ENCODE results near the gene CHMP4A. TPM values are rescaled to one million over a fixed set of nuclear protein-coding genes. Genes with fewer than 3 reads are reported as not detected.

CHMP4A gene
- total and polyA plus RNA-seq, 2 of the 13 experiments (the other 11 are each of a cell fraction or from before 2014, with no cell fraction given) = 83.6 to 113 TPM

DNA sequence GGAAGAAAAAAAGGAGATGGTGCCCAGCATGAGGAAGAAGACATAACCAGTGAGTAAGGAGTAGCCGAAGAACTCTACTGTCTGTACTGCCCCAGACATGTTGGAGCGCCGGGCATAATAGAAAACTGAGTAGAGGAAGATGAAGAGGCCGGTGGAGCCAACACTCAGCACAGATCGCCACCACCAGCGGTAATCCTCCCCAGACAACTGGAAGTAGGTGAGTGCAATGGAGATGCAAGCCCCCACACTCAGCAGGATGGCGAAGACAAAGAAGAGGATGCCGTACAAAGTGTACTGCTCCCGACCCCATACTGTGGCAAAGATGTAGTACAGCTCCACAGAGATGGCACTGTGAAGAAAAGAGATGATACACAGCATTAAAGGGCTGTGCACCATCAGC, 23.8 kb downstream of the CHMP4A start:
- WGBS (ENCODE audit: low lambda C conversion rate) = 96% methylated on average over 9 of the region's 9 CpGs
- Histone ChIP-seq H3K4me1 (ENCODE audit: insufficient read depth, low read length) (peaks cover 50% of the 10 kb centered on the region), H4K20me1 (ENCODE audit: insufficient read depth, low read length) (no peaks in the 10 kb centered on the region), H3K27ac (ENCODE audit: extremely low read length, insufficient read depth, low read length) (peak overlapping the region; percentile 37), H3K4me3 (replicated peaks in 1 of 3; ENCODE audit: insufficient read depth in 1 of 3, low read depth in 2 of 3, low read length in 3 of 3) (peak overlapping the region in 1 of 3 experiments; percentile 92; a peak in 2 of 6 replicates), H3K4me2 (ENCODE audit: low read depth, low read length) (peak overlapping the region; percentile 96), H3K27me3 (ENCODE audit: control insufficient read depth in 1 of 2, insufficient read depth in 2 of 2, low read length in 2 of 2) (no peaks in the 10 kb centered on the region), H3K9ac (ENCODE audit: insufficient read depth, low read depth, low read length) (peak overlapping the region; percentile 84), H3K79me2 (ENCODE audit: insufficient read depth, low read length) (peaks cover 30% of the 10 kb centered on the region), H2AFZ (ENCODE audit: low read length) (no peak overlapping the region), H3K9me3 (ENCODE audit: low read length) (no peaks in the 10 kb centered on the region), H3K36me3 (replicated peaks in 1 of 2; ENCODE audit: control insufficient read depth in 1 of 2, insufficient read depth in 2 of 2, low read length in 2 of 2) (peaks cover 50 to 61% of the 10 kb centered on the region in 2 experiments)
- no TSS peak for BruUV-seq (replicated peaks)
- FAIRE-seq (no peak), ATAC-seq (no peak), DNase-seq (ENCODE audit: low spot score) (no peak)
- TF ChIP-seq ZNF773 (CRISPR knock-in tag; IDR thresholded peaks at IDR 0.05; ENCODE audit: borderline replicate concordance) (0 out of 2 replicates have a peak, but pooled peaks have one; percentile 19), KLF15 (CRISPR knock-in tag; IDR thresholded peaks at IDR 0.05; ENCODE audit: borderline replicate concordance) (peak; percentile 48; the same call in 1 of the 2 replicates), NCOA1 (CRISPR knock-in tag; IDR thresholded peaks at IDR 0.05) (no peak), ZNF180 (CRISPR knock-in tag; IDR thresholded peaks at IDR 0.05; ENCODE audit: borderline replicate concordance, low read depth) (no peak), ATAD3A (CRISPR knock-in tag; IDR thresholded peaks at IDR 0.05) (0 out of 2 replicates have a peak, but pooled peaks have one; percentile 58)
- in situ Hi-C loops (cut with HindIII; ENCODE audit: extremely low pct_ligation_motif_present, low pct_unique_long_range_greater_than_20kb) (no loop called here), intact Hi-C loops (cut with micrococcal nuclease; ENCODE audit: unreplicated experiment) (loop anchor here (2.0 kb wide), 3 partner anchors 43 to 75 kb away; partner anchors contain the start of genes DCAF11, GMPR2, NEDD8 and NRL)
- ChIA-PET POLR2A (interaction anchor here (0.8 to 6.4 kb wide), 34 partner anchors 9 to 1095 kb away, joined by 3 to 65 read pairs (median 6); partner anchors contain the start of genes ACIN1, C14orf119, CHMP4A and CIDEB), CTCF (ENCODE audit: low intra/inter-chr PET ratio, low total read pairs) (no interaction called here)

DNA sequence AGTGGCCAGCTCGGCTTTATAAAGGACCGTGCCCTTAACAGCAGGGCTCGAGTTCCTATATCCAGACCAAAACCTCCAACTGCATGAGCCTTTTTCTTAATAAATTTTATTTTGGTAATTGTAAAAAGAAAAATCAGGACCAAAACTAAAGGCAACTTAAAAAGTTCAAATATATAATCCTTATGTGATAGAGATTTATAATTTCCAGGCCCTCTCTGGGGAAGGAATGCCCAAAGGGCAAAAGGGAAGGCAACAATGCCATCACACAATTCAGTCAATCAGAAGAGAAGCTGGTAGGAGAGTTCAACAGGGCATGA, 24.3 kb downstream of the CHMP4A start:
- no peak for DNase-seq (ENCODE audit: low spot score)
- POLR2A ChIA-PET = interaction anchor here (0.6 to 6.4 kb wide), 39 partner anchors 10 to 1094 kb away, joined by 3 to 65 read pairs (median 6); partner anchors contain the start of genes ACIN1, C14orf119, CARMIL3 and CHMP4A
- Histone ChIP-seq H3K27me3 (ENCODE audit: control insufficient read depth in 1 of 2, insufficient read depth in 2 of 2, low read length in 2 of 2) (no peaks in the 10 kb centered on the region), H3K27ac (ENCODE audit: extremely low read length, insufficient read depth, low read length) (peak overlapping the region; percentile 37), H2AFZ (ENCODE audit: low read length) (no peak overlapping the region), H3K4me3 (replicated peaks in 1 of 3; ENCODE audit: insufficient read depth in 1 of 3, low read depth in 2 of 3, low read length in 3 of 3) (peak overlapping the region in 2 of 3 experiments; percentile 28 to 92; a peak in 4 of 6 replicates), H3K9me3 (ENCODE audit: low read length) (no peaks in the 10 kb centered on the region), H3K79me2 (ENCODE audit: insufficient read depth, low read length) (peaks cover 26% of the 10 kb centered on the region), H3K4me2 (ENCODE audit: low read depth, low read length) (peak overlapping the region; percentile 96), H3K9ac (ENCODE audit: insufficient read depth, low read depth, low read length) (peak overlapping the region; percentile 84), H4K20me1 (ENCODE audit: insufficient read depth, low read length) (no peaks in the 10 kb centered on the region), H3K36me3 (replicated peaks in 1 of 2; ENCODE audit: control insufficient read depth in 1 of 2, insufficient read depth in 2 of 2, low read length in 2 of 2) (peaks cover 55 to 65% of the 10 kb centered on the region in 2 experiments), H3K4me1 (ENCODE audit: insufficient read depth, low read length) (peaks cover 45% of the 10 kb centered on the region)
- in situ Hi-C loops (cut with HindIII; ENCODE audit: extremely low pct_ligation_motif_present, low pct_unique_long_range_greater_than_20kb) = no loop called here
- CTCF ChIA-PET (ENCODE audit: low intra/inter-chr PET ratio, low total read pairs) = no interaction called here
- no TSS peak for BruUV-seq (replicated peaks)
- intact Hi-C loops (cut with micrococcal nuclease; ENCODE audit: unreplicated experiment) = loop anchor here (2.0 kb wide), 3 partner anchors 44 to 74 kb away; partner anchors contain the start of genes DCAF11, GMPR2, NEDD8 and NRL
- no peak for FAIRE-seq
- 2% methylated on average over 3 of the region's 3 CpGs for WGBS (ENCODE audit: low lambda C conversion rate)
- ATAC-seq = no peak
- TF ChIP-seq, protein P1, sequence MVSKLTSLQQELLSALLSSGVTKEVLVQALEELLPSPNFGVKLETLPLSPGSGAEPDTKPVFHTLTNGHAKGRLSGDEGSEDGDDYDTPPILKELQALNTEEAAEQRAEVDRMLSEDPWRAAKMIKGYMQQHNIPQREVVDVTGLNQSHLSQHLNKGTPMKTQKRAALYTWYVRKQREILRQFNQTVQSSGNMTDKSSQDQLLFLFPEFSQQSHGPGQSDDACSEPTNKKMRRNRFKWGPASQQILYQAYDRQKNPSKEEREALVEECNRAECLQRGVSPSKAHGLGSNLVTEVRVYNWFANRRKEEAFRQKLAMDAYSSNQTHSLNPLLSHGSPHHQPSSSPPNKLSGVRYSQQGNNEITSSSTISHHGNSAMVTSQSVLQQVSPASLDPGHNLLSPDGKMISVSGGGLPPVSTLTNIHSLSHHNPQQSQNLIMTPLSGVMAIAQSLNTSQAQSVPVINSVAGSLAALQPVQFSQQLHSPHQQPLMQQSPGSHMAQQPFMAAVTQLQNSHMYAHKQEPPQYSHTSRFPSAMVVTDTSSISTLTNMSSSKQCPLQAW (CRISPR knock-in tag; IDR thresholded peaks at IDR 0.05) = no peak
- TF ChIP-seq FLYWCH1 (CRISPR knock-in tag; IDR thresholded peaks at IDR 0.05) = peak; percentile 3; the same call in 1 of the 2 replicates
- TF ChIP-seq, protein P2, sequence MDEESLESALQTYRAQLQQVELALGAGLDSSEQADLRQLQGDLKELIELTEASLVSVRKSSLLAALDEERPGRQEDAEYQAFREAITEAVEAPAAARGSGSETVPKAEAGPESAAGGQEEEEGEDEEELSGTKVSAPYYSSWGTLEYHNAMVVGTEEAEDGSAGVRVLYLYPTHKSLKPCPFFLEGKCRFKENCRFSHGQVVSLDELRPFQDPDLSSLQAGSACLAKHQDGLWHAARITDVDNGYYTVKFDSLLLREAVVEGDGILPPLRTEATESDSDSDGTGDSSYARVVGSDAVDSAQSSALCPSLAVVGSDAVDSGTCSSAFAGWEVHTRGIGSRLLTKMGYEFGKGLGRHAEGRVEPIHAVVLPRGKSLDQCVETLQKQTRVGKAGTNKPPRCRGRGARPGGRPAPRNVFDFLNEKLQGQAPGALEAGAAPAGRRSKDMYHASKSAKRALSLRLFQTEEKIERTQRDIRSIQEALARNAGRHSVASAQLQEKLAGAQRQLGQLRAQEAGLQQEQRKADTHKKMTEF (CRISPR knock-in tag; IDR thresholded peaks at IDR 0.05) = no peak
- no peak for TF ChIP-seq JUNB (CRISPR knock-in tag; IDR thresholded peaks at IDR 0.05; ENCODE audit: borderline replicate concordance)
- no peak for TF ChIP-seq ZNF460 (CRISPR knock-in tag; IDR thresholded peaks at IDR 0.05; ENCODE audit: borderline replicate concordance)
- no peak for TF ChIP-seq ZNF136 (CRISPR knock-in tag; IDR thresholded peaks at IDR 0.05; ENCODE audit: low read depth)
- TF ChIP-seq, protein P3, sequence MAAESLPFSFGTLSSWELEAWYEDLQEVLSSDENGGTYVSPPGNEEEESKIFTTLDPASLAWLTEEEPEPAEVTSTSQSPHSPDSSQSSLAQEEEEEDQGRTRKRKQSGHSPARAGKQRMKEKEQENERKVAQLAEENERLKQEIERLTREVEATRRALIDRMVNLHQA (CRISPR knock-in tag; IDR thresholded peaks at IDR 0.05) = 0 out of 2 replicates have a peak, but pooled peaks have one; percentile 12
- TF ChIP-seq HDAC6 (IDR thresholded peaks at IDR 0.05; ENCODE audit: low read depth, low read length) = peak; percentile 83; the same call in 1 of the 2 replicates

Measured in HepG2 (cell line).